HL-60 (cell line): ENCODE results near the gene MLXIPL.

Experiments used
- GABPA ChIP-seq: IDR thresholded peaks from 2 replicates; pipeline ENCODE4 v1.6.1; 2012; ENCODE audit warnings: low read depth
- TF ChIP-seq, protein P1 (sequence below): IDR thresholded peaks from one replicate; pipeline ENCODE4 v1.5.1; 2011; ENCODE audit warnings: low read length, control low read depth, inconsistent platforms; ENCODE audit not compliant: insufficient read depth

DNA sequence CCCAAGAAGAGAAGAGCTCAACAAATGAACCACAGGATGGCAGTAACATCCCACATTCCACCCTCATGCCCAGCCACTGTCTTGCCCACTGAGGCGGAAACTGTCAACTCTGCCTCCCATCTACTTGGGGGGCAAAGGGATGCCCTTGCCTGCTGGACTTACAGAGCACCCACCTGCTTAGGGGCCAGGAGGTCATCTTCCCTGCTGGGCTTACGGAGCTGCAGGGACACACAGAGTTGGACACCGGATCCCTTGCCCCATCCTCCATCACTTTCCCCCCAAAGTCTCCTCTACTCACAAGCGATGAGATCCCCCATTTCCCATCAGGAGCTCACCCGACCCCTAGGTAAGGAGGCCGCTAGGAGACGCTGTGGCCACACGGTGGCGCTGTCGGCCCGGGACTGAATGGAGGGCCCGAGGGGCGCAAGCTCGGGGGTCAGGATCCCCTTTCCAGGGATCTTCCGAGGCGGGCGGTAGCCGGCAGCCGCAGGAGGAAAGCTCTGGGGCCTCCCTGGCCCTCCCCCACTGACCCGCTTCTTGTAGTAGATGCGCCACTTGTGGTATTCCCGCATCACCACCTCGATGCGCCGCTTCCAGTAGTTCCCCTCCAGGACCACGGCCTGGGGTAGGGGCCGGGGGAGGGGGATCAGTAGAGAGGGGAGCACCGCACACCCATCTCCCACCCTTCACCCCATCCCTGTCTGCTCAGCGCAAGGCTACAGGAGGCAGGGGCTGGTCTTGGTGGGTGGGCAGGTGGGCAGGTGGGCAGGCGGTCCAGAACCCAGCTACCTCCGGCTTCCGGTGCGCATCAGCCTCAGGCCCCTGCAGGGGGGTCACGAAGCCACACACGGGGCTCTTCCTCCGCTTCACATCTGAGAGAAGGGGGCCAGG is 17.3 kb downstream of the MLXIPL start:
- TF ChIP-seq, protein P1, sequence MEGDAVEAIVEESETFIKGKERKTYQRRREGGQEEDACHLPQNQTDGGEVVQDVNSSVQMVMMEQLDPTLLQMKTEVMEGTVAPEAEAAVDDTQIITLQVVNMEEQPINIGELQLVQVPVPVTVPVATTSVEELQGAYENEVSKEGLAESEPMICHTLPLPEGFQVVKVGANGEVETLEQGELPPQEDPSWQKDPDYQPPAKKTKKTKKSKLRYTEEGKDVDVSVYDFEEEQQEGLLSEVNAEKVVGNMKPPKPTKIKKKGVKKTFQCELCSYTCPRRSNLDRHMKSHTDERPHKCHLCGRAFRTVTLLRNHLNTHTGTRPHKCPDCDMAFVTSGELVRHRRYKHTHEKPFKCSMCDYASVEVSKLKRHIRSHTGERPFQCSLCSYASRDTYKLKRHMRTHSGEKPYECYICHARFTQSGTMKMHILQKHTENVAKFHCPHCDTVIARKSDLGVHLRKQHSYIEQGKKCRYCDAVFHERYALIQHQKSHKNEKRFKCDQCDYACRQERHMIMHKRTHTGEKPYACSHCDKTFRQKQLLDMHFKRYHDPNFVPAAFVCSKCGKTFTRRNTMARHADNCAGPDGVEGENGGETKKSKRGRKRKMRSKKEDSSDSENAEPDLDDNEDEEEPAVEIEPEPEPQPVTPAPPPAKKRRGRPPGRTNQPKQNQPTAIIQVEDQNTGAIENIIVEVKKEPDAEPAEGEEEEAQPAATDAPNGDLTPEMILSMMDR: peak; percentile 68
- no peak for TF ChIP-seq GABPA
